ENCODE data around the gene THADA.

- no peak for TF ChIP-seq EZH2 (IDR thresholded peaks at IDR 0.05; ENCODE audit: low read length, missing control alignments)
- TF ChIP-seq CTCF (conservative IDR thresholded peaks at IDR 0.05 in 1 of 2, IDR thresholded peaks at IDR 0.05 in 1 of 2; ENCODE audit: low read depth in 1 of 2, low read length in 2 of 2) = no peak
Measured at GRCh38 chr2:43298500-43298899, 297.3 kb downstream of the THADA start.
